Measurements from ENCODE around the gene TMIGD1.
A peak's percentile ranks its signal among the peaks of the same experiment; 100 is the strongest.

Gene TMIGD1

DNA sequence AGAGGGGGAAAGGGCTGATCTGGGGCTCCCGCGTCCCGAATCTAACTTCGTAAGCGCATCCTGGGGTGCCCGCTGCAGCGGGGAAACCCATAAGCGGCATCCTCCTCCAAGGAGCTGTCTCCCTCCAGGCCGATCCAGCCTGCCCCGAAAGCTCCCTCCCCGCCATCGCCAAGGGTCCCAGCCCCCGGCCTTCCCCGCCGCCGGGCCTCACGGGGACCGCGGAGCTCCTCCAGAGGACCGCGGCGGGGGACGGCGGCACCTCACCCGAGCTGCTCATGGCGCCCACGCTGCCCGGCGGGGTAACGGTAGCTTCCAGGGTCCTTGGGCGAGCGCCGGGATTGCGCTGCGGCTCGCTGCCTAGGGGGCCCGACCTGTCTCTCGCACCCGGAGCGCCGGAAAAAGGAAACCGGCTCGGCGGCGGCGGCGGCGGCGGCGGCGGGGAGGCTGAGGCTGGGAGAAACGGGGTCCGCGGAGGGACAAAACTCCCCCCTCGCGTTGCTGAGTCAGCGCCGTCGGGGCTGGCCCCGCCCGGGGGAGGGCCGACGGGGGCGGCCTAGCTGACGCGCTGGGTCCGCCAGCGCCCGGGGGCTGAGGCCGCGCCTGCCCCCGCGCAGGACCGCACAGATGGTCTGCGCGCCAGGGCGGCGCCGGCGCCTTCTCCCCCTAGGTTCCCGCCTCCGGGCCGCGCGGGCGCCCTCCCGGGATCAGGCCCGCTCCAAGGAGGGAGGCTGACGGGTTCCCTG, 42.1 kb downstream of the TMIGD1 start, which contains the start of gene BLMH:
Gene BLMH, minus strand, starts transcription at position 402 of the 743 bp plus-strand sequence. Its CDS starts 125 bp downstream, at position 277.
- TF ChIP-seq, protein P1, sequence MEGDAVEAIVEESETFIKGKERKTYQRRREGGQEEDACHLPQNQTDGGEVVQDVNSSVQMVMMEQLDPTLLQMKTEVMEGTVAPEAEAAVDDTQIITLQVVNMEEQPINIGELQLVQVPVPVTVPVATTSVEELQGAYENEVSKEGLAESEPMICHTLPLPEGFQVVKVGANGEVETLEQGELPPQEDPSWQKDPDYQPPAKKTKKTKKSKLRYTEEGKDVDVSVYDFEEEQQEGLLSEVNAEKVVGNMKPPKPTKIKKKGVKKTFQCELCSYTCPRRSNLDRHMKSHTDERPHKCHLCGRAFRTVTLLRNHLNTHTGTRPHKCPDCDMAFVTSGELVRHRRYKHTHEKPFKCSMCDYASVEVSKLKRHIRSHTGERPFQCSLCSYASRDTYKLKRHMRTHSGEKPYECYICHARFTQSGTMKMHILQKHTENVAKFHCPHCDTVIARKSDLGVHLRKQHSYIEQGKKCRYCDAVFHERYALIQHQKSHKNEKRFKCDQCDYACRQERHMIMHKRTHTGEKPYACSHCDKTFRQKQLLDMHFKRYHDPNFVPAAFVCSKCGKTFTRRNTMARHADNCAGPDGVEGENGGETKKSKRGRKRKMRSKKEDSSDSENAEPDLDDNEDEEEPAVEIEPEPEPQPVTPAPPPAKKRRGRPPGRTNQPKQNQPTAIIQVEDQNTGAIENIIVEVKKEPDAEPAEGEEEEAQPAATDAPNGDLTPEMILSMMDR (conservative IDR thresholded peaks at IDR 0.05; ENCODE audit: low read depth, low read length), result no peak
- peak; percentile 23 for DNase-seq (ENCODE audit: low read depth)
- peak within 1 kb of the TSS; percentile 90 for H3K4me3 ChIP-seq (ENCODE audit: low read length)

DNA sequence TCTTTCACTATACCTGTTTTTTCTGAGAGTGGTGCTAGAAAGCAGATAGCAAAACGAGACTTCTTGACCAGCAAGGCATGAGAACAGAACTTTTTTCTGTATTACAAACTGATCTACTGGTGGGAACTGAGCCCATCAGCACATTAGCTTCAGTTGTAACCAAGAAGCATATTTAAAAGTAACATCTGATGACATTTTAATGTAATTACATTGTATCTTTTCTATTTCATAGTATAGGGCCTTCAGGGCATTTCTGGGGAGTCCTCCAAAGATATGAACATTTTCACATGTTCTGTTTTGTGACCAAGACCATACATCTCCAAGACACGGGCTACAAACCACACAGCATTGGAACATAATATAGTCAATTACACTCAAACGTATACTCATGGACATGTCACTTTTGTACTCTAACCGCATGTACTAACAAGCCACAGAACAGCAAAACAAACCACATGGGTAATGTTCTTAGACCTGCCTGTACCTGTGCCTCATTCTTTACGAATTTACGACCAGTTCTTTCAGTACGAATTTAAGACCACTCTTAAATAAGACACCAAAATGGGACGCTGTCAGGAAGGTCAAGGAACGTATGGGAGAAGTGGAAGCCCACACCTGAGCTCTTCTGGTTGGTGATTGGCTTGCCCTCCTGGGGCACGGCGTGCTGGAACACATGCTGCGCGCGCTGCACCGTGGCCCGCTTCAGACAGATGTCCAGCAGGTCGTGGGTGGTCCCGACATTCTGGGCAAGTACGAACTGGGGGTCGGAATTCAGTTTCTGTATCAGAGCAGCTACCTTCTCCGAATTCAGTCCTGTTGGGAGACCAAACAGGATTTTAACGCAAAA, 42.9 kb downstream of the TMIGD1 start:
- TF ChIP-seq, protein P1 (conservative IDR thresholded peaks at IDR 0.05; ENCODE audit: low read depth, low read length), result no peak
- H3K4me3 ChIP-seq (ENCODE audit: low read length), result peak overlapping the region; percentile 90
- no peak for DNase-seq (ENCODE audit: low read depth)

DNA sequence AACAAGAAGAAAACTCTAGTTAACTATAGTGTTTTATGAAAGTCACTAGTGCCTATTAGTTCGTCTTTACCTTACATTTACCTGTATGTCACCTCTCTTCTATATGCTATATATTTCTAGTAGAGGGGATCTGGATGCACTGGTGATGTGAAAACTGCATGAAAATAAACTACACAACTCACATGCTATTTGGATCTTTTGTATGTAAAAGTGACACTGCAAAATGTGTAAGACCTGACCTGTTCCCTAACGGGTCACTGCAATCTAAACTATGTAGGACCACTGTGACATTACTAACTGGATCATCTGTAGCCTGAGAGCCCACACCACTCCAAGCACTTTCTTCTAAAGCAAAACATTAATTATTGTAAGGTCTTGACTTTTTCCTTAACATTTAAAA, 43.8 kb downstream of the TMIGD1 start:
- no peak for DNase-seq (ENCODE audit: low read depth)
- no peak overlapping the region for H3K4me3 ChIP-seq (ENCODE audit: low read length)
- TF ChIP-seq, protein P1 (conservative IDR thresholded peaks at IDR 0.05; ENCODE audit: low read depth, low read length), result no peak

DNA sequence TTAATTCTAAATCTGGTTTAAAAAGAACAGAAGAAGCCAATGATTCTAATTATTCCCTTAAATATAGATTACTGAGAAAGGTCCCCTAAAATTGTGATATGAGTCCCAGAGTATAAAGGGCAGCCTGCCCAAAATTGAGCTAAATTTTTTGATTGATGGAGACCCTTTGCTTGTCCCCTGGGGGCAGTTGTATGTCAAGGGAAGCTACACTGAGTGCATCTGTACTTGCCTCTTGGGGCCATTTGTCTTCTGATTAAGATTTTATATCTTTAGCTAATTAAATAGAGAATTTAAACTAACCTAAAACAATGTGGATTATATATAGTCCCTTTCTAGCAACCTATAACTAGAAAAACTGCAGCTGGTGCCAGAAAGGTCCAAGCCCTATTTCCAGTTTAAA, 54.7 kb downstream of the TMIGD1 start:
- TF ChIP-seq, protein P1 (conservative IDR thresholded peaks at IDR 0.05; ENCODE audit: low read depth, low read length), result no peak
- no peak for DNase-seq (ENCODE audit: low read depth)
- H3K4me3 ChIP-seq (ENCODE audit: low read length), result no peak overlapping the region

DNA sequence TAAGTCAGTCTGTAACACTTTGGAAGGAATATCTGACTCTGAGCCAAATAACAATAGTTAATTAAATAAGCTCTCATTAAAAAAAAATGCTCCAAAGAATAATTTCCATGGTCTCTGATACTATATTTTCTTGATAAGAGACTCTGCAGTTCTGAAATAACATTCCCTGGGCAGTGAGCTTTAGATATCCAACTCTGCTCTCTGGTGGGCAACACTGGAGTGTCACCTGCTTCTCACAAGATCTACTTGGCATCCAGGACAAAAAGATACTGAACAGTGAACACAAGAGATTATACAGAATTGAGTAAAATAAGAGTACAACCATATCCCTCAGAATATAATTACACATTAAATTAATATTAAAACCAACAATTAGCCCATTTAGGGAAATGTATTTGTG, 55.8 kb downstream of the TMIGD1 start:
- H3K4me3 ChIP-seq (ENCODE audit: low read length), result no peak overlapping the region
- DNase-seq (ENCODE audit: low read depth), result peak; percentile 46
- TF ChIP-seq, protein P1 (conservative IDR thresholded peaks at IDR 0.05; ENCODE audit: low read depth, low read length), result peak; percentile 68

DNA sequence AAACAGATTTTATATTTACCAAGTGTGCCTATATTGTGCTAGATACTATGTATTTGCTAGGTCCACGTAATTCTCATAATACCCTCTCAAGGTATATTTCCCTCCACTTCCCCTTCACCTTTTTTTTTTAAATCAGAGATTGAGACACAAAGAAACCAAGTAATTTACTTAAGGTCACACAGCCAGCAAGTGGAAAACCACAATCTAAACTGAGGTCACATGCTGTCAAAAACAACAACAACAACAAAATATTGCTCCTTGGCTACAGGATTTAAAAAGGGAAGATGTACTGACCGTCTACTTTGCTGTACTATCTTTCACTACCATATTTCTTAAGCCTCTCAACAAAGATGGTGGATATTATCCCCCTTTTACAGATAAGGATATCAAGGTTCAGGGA, 57.9 kb downstream of the TMIGD1 start:
- TF ChIP-seq, protein P1 (conservative IDR thresholded peaks at IDR 0.05; ENCODE audit: low read depth, low read length), result no peak
- DNase-seq (ENCODE audit: low read depth), result no peak
- H3K4me3 ChIP-seq (ENCODE audit: low read length), result no peak overlapping the region

All from retinal pigment epithelial cell (primary cell).